Inferior parietal cortex (tissue), 1 donor: ENCODE measurements around the gene TMEM259.
A peak's percentile ranks its signal among the peaks of the same experiment; 100 is the strongest.

Experiments
- DNase-seq: peaks from one replicate; pipeline ENCODE4 v3.0.0-alpha.2; 2016; ENCODE audit errors: extremely low spot score

The TMEM259 gene

DNA sequence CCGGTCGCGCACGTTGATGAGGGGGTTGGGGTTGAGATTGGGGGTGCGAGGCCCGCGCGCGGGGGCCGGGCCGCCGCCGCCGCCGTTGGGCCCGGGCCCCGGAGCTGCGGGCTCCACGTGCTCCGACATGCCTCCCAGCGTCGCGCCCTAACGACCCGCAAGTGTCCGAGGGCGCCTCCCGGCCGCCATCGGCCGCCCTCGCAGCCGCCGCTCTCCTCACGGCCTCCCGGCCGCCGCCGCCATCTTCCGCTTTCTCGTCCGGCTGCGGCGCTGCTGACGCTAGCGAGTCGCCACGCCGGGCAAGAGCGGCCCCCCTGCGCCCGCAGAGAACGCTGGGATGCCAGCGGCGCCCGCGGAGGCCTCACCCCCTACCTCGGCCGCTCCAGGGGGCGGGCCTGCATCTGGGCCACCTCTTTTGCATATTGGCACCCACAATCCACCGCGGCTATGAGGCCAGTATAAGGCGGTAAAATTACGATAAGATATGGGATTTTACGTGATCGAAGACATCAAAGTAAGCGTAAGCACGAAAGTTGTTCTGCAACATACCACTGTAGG, at the start of gene TMEM259:
TMEM259 (minus strand) TSS at position 256 of the 558 bp plus-strand sequence; CDS start at position 129, 127 bp downstream.
- peak; percentile 98 for DNase-seq

DNA sequence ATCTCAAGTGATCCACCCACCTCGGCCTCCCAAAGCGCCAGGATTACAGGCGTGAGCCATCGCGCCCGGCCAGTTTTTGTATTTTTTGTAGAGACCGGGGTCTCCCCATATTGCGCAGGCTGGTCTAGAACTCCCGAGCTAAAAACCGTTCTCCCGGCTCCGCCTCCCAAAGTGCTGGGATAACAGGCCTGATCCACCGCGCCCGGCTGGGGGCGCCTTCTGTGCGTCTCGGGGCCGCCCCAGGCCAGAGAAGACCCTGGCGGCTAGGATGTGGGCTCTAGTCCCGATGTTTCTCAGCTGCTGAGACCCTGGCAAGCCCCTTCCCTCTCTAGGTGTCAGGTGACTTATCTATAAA, 49.6 kb upstream of the TMEM259 start:
- no peak for DNase-seq

DNA sequence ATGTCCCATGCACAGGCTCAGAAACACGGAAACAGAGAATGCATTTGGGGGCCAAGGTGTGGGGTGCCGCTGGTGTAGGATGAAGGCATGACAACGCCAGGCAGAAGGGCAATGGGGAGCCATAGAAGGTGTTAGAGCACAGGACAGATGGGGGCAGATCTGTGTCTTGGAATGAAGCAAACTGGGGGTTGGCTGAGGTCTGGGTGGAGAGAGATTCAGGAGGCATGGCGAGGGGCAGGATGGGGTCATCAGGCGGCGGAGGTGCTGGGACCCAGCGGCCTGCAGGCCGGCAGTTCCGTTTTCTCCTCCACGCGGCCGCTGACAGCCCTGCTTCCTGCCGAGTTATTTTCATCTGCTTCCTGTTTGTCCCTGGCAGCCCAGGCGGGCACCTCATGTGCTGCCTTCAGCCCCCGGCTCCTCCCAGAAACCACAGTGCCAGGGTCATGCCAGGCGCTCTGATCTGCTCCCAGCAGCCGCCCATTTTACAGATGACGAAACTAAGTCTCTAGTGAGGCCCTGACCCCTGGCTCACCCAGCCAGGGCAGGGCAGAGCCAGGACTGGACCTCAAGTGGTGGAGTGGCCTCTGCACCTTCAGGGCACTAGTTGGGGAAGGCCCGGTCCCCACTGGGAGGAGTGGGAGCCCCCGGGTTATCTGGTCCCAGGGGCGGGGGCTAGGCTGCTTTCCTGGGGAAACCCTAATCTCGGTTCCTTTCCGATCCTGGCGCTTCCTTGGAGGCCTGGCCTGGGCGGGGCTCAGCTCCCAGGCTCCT, 48.3 kb upstream of the TMEM259 start:
- DNase-seq: no peak

DNA sequence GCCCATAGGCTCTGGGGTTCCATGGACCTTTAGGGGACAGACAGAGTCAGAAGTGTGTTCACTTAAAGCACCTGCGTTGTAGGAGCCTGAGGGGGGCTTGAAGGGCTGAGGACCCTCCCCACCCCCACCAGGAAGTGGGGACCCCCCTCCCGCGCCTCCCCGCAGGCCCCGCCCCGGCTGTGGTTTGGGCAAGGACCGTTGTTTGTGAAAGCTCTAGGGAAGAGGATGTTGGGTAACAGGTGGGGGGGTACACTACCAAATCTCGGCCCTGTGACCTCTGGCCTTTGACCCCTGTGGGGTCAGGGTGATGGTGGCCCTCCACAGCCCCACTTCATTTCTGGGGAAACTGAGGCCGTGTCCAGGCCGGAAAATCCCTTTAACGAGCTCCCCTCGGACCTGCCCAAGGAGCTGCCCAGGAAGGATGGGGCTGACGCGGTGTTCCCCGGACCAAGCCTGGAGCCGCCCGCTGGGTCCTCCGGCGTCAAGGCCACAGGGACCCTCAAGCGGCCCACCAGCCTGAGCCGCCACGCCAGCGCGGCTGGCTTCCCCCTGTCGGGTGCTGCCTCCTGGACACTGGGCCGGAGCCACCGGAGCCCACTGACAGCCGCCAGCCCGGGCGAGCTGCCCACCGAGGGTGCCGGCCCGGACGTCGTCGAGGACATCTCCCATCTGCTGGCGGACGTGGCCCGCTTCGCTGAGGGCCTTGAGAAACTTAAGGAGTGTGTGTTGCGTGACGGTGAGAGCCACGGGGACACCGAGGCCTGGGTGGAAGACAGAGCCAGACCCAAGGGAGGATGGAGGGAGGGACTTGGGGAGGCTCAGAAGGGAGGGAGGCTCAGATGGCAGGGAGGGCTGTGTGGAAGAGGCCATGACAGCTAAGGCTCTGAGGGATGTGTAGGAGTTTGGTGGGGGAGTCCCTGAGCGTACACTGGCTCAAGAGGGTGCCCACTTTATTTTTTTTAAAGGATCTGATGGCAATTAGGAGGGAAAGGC, 47.4 kb upstream of the TMEM259 start:
- no peak for DNase-seq

DNA sequence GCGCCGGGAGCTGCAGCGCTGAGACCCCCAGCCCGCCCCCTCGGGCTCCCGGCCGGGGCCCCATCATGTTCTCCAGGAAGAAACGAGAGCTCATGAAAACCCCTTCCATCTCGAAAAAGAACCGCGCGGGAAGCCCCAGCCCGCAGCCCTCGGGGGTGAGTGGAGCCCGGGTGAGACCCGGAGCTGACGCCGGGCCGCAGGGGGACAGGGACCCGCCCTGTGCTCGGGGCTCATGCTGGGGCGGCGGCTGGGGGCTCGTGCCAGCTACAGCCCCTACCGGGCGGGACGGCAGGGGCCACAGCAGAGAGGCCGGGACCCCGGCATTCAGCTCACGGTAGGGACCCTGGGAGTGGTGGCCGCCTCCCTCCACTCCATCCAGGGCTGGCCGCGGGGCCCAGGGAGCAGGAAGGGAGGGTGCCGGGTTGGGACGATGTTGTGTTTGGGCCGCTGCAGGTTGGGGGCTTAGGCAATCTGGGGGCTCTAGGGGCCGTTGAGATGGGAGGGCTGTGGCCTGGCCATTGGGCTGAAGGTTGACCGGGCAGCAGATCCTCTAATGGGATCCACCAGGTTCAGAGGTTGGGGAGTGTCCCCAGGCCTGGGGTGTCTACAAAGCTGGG, 46.5 kb upstream of the TMEM259 start:
- no peak for DNase-seq

DNA sequence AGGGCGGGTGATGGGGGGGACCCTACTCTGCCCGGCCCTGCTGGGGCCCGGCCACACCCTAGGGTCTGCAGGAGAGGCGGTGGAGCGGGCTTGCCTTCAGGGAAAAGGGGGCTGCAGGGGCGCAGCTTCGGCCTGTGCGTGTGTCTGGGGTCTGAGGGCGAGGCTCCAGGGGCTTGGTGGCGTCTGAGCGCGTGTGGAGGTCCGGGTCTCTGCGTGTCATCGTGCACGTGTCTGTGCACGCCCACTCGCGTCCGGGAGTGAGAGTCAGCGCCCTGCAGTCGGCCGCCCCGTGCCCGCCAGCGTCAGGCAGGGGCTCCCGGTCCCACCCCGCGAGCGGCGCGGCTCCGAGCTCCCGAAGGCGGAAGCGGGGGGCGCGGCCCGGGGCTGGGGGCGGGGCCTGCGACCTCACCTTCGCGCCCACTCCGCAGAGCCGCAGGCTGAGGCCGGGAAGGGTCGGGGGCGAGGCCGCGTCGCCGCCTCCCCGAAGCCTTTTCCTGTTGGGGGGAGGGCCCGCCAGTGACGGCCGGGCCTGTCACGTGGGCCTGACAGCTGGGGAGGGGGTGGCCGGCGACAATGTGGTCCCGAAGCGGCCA, 45.9 kb upstream of the TMEM259 start, which contains the start of gene ARHGAP45:
ARHGAP45 (plus strand) TSS at position 420 of the 593 bp plus-strand sequence. CDS start 239 bp downstream, outside the sequence.
- no peak for DNase-seq

DNA sequence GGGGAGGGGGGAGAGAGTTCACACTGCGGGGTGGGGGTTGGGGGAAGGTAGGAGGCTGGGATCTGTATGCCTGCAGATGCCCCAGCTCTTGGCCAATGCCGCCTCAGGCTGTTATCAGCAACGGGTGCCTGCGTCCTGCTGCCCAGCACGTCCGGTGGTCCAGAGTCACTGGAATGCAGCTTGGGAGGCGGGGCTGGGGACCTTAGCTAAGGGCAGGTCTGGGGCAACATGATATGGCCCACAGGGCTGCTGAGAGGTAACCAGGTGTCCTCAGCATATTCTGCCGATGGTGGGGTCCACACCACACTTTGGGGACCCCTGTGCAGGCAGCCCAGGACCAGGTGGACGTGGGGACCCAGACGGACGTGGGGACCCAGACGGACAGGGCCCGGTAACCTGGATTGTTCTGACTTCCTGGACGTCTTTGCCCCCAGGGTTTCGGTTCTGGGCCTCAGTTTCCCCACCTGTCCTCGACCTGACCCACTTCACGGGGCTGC, 45.4 kb upstream of the TMEM259 start:
- DNase-seq: no peak

DNA sequence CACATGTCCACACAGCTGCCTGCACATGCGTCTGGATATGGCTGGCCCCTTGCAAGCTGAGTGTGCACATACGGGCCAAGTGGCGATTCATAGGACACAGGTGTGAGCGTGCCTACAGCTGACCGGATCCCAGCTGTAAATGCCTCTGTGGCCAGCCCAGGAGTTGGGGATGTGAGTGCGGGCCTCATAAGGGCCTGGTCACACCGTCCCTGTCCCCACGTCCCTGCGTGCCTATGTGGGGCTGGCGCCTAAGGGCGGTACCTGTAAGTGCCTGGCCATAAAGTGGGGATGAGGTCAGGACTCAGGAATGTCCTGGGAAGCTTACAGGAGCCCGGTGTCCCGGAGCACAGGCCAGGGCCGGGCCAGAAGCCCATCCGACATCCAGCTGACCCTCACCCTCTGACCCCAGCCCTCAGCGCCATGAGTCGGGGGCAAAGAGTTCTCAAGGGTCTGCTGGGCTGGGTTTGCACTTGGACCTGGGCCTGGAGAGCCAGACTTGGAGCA, 44.7 kb upstream of the TMEM259 start:
- DNase-seq: no peak

DNA sequence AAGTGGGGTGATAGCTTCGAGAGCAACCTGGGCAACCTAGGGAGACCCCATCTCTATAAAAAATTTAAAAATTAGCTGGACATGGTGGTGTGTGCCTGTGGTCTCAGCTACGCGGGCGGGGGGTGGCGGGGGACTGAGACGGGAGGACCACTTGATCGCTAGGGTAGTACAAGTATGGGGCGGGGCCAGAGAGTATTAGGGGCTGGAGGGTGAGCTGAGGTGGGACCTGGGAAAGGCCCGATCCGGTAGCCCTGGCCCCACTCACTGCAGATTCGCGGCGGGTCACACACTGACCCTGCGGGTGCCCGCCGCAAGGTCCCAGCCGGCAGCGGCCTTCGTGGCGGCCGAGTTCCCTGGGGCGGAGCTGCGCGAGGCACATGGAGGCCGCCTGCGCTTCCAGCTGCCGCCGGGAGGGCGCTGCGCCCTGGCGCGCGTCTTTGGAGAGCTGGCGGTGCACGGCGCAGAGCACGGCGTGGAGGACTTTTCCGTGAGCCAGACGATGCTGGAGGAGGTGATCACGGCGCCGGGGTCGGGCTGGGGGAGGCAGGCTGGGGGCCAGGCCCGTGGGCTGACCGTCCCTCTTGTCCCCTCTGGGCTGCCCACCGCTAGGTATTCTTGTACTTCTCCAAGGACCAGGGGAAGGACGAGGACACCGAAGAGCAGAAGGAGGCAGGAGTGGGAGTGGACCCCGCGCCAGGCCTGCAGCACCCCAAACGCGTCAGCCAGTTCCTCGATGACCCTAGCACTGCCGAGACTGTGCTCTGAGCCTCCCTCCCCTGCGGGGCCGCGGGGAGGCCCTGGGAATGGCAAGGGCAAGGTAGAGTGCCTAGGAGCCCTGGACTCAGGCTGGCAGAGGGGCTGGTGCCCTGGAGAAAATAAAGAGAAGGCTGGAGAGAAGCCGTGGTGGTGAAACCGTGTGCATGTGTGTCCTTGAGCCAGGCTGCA, 44.0 kb upstream of the TMEM259 start:
- DNase-seq: no peak

DNA sequence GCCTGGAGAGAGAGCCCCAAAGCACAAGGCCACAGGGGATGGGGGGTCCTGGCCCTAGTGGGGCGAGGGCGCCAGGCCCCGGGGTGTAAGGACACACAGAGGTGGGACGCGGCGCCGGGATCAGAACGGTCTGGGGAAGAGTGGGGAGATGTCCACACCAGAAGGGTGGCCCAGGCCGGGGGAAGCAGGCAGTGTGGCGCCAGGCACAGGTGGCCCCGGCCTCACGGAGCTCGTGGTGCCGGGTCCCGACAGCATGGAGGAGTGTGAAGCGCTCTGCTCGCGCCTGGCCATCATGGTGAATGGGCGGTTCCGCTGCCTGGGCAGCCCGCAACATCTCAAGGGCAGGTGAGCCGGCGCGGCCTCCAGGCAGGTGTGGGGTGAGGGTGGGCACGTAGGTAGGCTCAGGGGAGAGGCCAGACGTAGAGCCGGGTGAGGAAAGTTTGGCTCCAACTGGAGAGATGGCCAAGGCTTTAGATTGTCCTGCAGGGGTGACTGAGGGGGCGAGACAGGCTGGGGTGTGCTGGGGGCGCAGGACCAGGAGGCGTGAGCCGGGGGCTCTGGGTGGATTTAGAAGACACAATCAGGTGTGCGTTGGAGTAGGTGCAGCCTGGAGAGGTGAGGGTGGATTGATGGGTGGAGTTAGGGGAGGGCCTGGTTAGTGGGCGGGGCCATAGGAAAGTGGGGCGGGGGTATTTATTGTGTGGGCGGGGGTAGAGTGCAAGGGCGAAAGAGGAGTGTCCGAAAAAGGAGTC, 43.2 kb upstream of the TMEM259 start:
- DNase-seq: no peak

DNA sequence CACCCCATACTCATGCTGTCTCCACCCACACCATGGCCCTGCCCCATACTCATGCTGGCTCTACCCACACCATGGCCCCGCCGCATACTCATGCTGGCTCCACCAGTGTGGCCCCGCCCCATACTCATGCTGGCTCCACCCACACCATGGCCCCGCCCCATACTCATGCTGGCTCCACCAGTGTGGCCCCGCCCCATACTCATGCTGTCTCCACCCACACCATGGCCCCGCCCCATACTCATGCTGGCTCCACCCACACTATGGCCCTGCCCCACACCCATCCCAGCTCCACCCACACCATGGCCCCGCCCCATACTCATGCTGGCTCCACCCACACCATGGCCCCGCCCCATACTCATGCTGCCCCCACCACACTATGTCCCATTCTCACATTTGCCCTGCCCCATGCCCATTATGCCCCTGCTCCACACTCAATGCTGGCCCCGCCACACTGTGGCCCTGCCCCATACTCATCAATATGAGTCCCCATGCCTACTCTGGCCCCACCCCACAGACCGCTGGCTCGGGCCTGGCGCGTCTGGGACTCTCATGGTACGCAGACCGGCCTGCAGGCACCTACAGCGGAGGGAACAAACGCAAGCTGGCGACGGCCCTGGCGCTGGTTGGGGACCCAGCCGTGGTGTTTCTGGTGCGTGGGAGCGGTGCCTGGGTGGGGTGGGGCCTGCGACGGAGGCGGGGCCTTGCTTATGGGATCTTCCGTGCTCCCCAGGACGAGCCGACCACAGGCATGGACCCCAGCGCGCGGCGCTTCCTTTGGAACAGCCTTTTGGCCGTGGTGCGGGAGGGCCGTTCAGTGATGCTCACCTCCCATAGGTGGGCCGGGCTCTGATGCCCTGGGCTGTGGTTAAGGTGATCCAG, 42.3 kb upstream of the TMEM259 start:
- no peak for DNase-seq

DNA sequence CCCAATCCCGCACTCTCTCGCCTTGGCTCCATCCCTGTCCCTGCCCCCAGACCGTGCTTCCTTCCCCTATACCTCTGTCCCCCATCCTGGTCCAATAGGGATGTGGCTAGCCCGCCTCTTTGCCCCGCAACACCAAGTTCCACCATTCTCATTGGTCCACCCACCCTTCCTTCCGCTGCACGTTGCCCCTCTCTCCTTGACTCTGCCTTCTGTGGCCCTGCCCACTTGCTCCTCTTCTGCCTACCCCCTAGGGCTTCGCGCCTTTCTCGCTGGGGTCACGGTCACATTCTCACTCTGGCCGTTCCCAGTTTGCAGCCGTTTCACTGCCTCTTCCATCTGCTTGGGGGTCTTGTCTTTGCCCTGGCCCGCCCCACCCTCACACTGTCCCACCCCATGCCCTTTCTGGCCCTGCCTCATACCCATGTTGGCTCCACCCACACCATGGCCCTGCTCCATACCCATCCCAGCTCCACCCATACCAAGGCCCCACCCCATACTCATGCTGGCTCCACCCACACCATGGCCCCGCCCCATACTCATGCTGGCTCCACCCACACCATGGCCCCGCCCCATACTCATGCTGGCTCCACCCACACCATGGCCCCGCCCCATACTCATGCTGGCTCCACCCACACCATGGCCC, 41.6 kb upstream of the TMEM259 start:
- DNase-seq: no peak

DNA sequence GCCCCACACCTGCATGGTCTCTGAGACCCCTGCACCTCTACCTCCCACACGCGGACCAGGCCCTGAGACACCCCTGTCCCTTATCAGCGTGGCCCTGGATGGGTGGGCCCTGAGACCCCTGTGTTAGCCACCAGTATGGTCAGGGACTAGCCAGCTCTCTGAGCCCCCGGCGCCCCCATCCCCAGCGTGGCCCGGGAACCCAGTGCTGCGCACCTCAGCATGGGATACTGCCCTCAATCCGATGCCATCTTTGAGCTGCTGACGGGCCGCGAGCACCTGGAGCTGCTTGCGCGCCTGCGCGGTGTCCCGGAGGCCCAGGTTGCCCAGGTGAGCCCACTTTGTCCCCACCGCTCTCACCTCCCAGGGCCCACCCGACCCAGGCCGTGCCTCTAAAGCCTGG, 41.1 kb upstream of the TMEM259 start:
- no peak for DNase-seq

DNA sequence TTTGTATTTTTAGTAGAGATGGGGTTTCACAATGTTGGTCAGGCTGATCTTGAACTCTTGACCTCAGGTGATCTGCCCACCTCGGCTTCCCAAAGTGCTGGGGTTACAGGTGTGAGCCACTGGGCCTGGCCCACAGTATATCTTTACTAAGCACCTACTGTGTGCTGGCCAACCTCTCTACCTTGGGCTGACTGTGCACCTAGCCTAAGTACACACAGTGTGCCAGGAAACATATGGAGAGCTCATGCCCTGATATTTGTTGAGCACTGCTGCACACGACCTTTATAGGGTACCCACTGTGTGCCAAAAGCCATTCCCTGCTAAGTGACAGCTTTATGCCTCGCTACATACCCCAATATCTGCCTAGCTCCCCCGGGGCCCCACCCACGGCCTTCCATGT, 39.8 kb upstream of the TMEM259 start:
- no peak for DNase-seq

DNA sequence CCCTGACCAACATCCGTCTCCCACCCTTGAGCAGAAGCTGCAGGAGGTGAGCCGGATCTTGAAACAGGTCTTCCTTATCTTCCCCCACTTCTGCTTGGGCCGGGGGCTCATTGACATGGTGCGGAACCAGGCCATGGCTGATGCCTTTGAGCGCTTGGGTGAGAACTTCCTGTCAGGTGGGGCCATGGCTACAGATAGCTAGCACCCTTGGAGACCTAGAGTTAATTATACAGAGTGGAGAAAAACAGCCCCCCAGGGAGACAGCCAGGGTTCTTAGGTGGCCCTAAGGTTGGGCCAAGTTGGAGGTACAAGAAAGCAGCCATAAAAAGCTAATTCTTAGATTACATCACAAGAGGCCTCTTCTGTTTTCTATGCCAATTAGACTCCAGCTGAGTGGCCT, 37.2 kb upstream of the TMEM259 start:
- DNase-seq: no peak

DNA sequence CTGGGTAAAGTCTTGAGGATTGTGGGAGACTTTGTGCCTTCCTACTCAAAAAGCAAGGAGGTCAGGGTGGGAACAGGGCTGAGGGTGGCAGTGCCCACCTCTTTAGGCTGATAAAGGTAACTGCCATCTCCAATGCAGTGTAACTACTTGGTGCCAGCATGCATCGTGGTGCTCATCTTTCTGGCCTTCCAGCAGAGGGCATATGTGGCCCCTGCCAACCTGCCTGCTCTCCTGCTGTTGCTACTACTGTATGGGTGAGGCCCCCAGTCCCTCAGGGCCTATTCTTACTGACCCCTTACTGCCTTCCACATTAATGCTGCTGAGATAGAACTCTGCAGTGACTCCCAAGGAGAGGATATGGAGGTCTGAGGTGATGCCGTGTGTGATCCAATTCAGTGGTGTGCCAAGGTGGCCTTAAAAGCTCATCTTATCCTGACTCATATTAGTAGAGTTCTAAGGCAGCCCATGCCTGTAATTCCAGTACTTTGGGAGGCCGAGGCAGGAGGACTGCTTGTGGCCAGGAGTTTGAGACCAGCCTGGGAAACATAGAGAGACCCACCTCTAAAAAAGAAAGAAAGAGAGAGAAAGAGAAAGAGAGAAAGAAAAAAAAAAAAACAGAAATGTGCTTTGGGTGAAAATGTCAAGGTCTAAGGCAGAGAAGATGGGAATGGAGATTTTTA, 36.4 kb upstream of the TMEM259 start:
- no peak for DNase-seq
